ENCODE measurements around the gene GPR50. TPM values are rescaled to one million over a fixed set of nuclear protein-coding genes. Genes with fewer than 3 reads are reported as not detected.

GPR50 gene
- total and polyA plus RNA-seq, 2 donors (not counting 1 experiment from before 2014, with no cell fraction given), result not detected

- H3K4me3 Mint-ChIP-seq, result no peak overlapping the region
- no peaks in the 10 kb centered on the region for H3K4me1 Mint-ChIP-seq
- no peaks in the 10 kb centered on the region for H3K79me2 ChIP-seq (ENCODE audit: control insufficient read depth, insufficient read depth, low read length)
- WGBS (ENCODE audit: insufficient coverage), result 75% methylated on average over 2 of the region's 4 CpGs
- peaks cover 8% of the 10 kb centered on the region for H3K27me3 Mint-ChIP-seq
- H3K27ac ChIP-seq (ENCODE audit: low read length in 2 of 2), result no peak overlapping the region
- ChIA-PET CTCF (no interaction called here), POLR2A (no interaction called here)
- intact Hi-C loops (cut with micrococcal nuclease), result no loop called here
- ATAC-seq (ENCODE audit: low read depth) (no peak), DNase-seq (no peak)
- H2AFZ ChIP-seq (ENCODE audit: insufficient read depth, low read depth, low read length, poor library complexity, severe bottlenecking), result no peak overlapping the region
- H3K9ac ChIP-seq (ENCODE audit: low read length), result no peak overlapping the region
- H3K36me3 ChIP-seq (replicated peaks in 1 of 2; ENCODE audit: control extremely low read depth in 1 of 2, control insufficient read depth in 1 of 2, extremely low read depth in 1 of 2, insufficient read depth in 2 of 2, low read length in 1 of 2), result no peaks in the 10 kb centered on the region
- no peak overlapping the region for H3K4me2 ChIP-seq (replicated peaks; ENCODE audit: low read depth, low read length, poor library complexity, severe bottlenecking)
- no peaks in the 10 kb centered on the region for H3K9me3 Mint-ChIP-seq (ENCODE audit: insufficient read depth)
- no peak overlapping the region for H3K4me3 ChIP-seq (ENCODE audit: control extremely low read depth in 1 of 5, extremely low read depth in 1 of 5, insufficient read depth in 1 of 5, low read depth in 2 of 5, low read length in 4 of 5)
- no peaks in the 10 kb centered on the region for H3K27me3 ChIP-seq (replicated peaks in 1 of 4; ENCODE audit: control extremely low read depth in 1 of 4, control insufficient read depth in 3 of 4, insufficient read depth in 4 of 4, low read length in 3 of 4)
- no peak overlapping the region for H3K27ac Mint-ChIP-seq
- H4K20me1 ChIP-seq (ENCODE audit: control insufficient read depth, insufficient read depth, low read length, poor library complexity, severe bottlenecking), result no peaks in the 10 kb centered on the region
- no peaks in the 10 kb centered on the region for H3K9me3 ChIP-seq (ENCODE audit: control extremely low read depth in 1 of 3, control insufficient read depth in 2 of 3, insufficient read depth in 1 of 3, low read length in 2 of 3)
- TF ChIP-seq EZH2 (IDR thresholded peaks at IDR 0.05; ENCODE audit: borderline replicate concordance, insufficient read depth, low read depth, low read length, poor library complexity, severe bottlenecking), result no peak
- no peak for TF ChIP-seq CTCF (IDR thresholded peaks at IDR 0.05)
- no peaks in the 10 kb centered on the region for H3K4me1 ChIP-seq (ENCODE audit: control insufficient read depth in 2 of 2, insufficient read depth in 2 of 2, low read length in 2 of 2)
Observed at GRCh38 chrX:151161690-151162089, 14.7 kb upstream of the GPR50 start.

GRCh38 chrX:151167791-151168345 is 8.5 kb upstream of the GPR50 start:
- no peak overlapping the region for H3K4me3 ChIP-seq (ENCODE audit: control extremely low read depth in 1 of 5, extremely low read depth in 1 of 5, insufficient read depth in 1 of 5, low read depth in 2 of 5, low read length in 4 of 5)
- no peaks in the 10 kb centered on the region for H3K9me3 Mint-ChIP-seq (ENCODE audit: insufficient read depth)
- H4K20me1 ChIP-seq (ENCODE audit: control insufficient read depth, insufficient read depth, low read length, poor library complexity, severe bottlenecking), result no peaks in the 10 kb centered on the region
- no peak for TF ChIP-seq EZH2 (IDR thresholded peaks at IDR 0.05; ENCODE audit: borderline replicate concordance, insufficient read depth, low read depth, low read length, poor library complexity, severe bottlenecking)
- TF ChIP-seq CTCF (IDR thresholded peaks at IDR 0.05), result no peak
- no CpG with 5 or more reads among the region's 7 CpGs for WGBS (ENCODE audit: insufficient coverage)
- H3K4me1 Mint-ChIP-seq, result no peaks in the 10 kb centered on the region
- intact Hi-C loops (cut with micrococcal nuclease), result no loop called here
- H3K79me2 ChIP-seq (ENCODE audit: control insufficient read depth, insufficient read depth, low read length), result no peaks in the 10 kb centered on the region
- H3K4me2 ChIP-seq (replicated peaks; ENCODE audit: low read depth, low read length, poor library complexity, severe bottlenecking), result no peak overlapping the region
- no peak overlapping the region for H3K27ac ChIP-seq (ENCODE audit: low read length in 2 of 2)
- H3K9ac ChIP-seq (ENCODE audit: low read length), result no peak overlapping the region
- no peaks in the 10 kb centered on the region for H3K36me3 ChIP-seq (replicated peaks in 1 of 2; ENCODE audit: control extremely low read depth in 1 of 2, control insufficient read depth in 1 of 2, extremely low read depth in 1 of 2, insufficient read depth in 2 of 2, low read length in 1 of 2)
- peaks cover 13% of the 10 kb centered on the region for H3K27me3 Mint-ChIP-seq
- peaks cover 0 to 4% (median 0%) of the 10 kb centered on the region in 3 donors for H3K9me3 ChIP-seq (ENCODE audit: control extremely low read depth in 1 of 3, control insufficient read depth in 2 of 3, insufficient read depth in 1 of 3, low read length in 2 of 3)
- no peak overlapping the region for H3K27ac Mint-ChIP-seq
- ATAC-seq (ENCODE audit: low read depth) (no peak), DNase-seq (no peak)
- H3K4me1 ChIP-seq (ENCODE audit: control insufficient read depth in 2 of 2, insufficient read depth in 2 of 2, low read length in 2 of 2), result no peaks in the 10 kb centered on the region
- ChIA-PET POLR2A (no interaction called here), CTCF (no interaction called here)
- no peaks in the 10 kb centered on the region for H3K27me3 ChIP-seq (replicated peaks in 1 of 4; ENCODE audit: control extremely low read depth in 1 of 4, control insufficient read depth in 3 of 4, insufficient read depth in 4 of 4, low read length in 3 of 4)
- H2AFZ ChIP-seq (ENCODE audit: insufficient read depth, low read depth, low read length, poor library complexity, severe bottlenecking), result no peak overlapping the region
- H3K4me3 Mint-ChIP-seq, result no peak overlapping the region

Data from B cell (primary cell).